Measurements from ENCODE around the gene CCHCR1.

DNA sequence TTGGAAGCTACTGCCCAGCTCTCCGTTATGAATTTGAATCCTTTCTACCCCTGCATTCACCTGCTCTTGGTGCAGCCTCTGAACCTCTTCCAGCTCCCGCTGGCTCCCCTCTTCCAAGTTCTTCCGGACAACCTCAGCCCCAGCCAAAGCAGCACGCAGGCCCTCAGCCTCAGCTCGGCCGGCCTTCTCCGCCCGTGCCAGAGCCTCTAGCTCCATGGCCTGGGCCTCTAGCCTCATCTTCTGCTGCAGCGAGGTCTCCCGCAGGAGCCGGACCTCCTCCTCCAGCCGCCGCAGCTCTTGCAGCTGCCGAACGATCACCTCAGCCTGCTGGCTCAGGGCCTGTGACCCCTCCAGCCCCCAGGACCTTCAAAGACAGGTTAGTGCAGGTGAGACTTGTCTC is 3.2 kb downstream of the CCHCR1 start:
- TF ChIP-seq POLR2A (IDR thresholded peaks at IDR 0.05) = no peak
- TF ChIP-seq, protein P1, sequence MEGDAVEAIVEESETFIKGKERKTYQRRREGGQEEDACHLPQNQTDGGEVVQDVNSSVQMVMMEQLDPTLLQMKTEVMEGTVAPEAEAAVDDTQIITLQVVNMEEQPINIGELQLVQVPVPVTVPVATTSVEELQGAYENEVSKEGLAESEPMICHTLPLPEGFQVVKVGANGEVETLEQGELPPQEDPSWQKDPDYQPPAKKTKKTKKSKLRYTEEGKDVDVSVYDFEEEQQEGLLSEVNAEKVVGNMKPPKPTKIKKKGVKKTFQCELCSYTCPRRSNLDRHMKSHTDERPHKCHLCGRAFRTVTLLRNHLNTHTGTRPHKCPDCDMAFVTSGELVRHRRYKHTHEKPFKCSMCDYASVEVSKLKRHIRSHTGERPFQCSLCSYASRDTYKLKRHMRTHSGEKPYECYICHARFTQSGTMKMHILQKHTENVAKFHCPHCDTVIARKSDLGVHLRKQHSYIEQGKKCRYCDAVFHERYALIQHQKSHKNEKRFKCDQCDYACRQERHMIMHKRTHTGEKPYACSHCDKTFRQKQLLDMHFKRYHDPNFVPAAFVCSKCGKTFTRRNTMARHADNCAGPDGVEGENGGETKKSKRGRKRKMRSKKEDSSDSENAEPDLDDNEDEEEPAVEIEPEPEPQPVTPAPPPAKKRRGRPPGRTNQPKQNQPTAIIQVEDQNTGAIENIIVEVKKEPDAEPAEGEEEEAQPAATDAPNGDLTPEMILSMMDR (IDR thresholded peaks at IDR 0.05) = no peak

Measured in tibial nerve (tissue), 3 donors.